Eye (tissue), 1 donor: Measurements from ENCODE around the gene E2F4.
A peak's percentile ranks its signal among the peaks of the same experiment; 100 is the strongest.

ENCODE experiments used
- DNase-seq: peaks from one replicate; pipeline ENCODE4 v3.0.0-alpha.2; 2015

E2F4 gene

DNA sequence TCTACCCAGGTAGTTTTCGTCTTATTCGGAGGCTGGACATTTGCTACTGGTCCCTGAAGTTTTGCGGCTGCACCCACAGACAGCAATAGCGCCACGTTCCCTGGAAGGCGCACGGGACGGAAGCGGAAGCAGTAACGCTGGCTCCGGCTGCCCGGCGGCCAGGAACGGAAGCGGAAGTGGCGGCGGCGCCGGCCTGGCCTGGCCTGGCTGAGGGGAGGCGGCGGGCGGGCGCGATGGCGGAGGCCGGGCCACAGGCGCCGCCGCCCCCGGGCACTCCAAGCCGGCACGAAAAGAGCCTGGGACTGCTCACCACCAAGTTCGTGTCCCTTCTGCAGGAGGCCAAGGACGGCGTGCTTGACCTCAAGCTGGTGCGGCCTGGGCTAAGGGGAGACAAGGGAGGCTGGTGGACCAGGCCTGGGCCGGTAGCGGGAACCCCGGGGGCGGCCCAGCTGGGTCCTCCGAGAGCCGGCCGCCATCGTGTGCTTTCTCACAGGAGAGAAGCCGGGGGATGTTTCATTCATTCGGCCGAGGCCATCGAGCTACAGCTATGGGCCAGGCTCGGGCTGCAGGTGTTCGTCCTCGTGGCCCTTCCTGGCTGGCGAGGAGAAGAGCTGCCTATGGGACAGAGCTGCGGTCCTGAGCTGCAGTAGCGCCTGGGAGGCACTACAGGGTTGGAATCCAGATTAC is at the start of gene E2F4:
Gene E2F4 (plus strand): TSS at position 161 of the 687 bp plus-strand sequence. CDS start 73 bp downstream, at position 234.
- DNase-seq, result peak; percentile 94

GRCh38 chr16:67142342-67142741 is 49.6 kb upstream of the E2F4 start:
- DNase-seq, result no peak

DNA sequence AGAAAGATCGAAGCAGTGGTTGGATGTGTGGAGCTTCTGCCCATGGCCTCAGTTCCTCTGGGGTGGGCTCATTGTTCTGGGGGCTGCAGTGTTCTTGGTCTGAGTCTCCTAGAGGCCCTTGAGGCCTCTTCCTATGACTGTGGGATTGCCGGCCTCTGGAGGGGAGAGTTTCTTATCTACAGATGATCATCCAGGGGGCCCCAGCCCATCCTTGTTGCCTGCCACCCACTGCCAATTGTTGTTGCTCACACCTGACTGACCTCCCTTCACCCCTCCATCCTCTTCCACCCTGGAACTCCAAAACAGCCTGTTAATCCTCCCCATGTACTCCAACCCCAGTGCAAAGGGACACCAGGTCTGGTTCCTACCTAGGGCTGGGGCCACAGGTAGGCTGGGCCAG is 47.0 kb upstream of the E2F4 start:
- DNase-seq, result no peak

DNA sequence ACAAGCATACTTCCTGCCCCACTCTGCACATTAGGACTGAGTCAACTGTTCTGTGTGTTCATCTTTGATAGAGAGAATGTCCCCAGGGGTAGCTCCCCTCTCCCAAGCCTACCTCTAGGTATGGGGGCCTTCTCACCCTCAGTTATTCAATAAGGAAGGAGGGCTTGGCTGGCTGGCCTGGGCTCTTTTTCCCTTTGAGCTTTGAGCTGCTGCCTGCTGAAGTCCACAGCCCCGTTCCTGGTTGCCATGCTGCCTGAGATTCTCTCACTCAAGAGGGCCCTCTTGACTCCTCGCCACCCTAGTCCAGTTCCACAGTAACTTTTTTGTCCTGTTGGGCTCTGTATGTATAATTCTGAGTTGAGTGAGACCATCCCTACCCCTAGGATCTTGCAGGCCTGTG is 46.2 kb upstream of the E2F4 start:
- DNase-seq, result no peak

GRCh38 chr16:67146523-67147357 is 45.2 kb upstream of the E2F4 start:
- DNase-seq, result no peak

DNA sequence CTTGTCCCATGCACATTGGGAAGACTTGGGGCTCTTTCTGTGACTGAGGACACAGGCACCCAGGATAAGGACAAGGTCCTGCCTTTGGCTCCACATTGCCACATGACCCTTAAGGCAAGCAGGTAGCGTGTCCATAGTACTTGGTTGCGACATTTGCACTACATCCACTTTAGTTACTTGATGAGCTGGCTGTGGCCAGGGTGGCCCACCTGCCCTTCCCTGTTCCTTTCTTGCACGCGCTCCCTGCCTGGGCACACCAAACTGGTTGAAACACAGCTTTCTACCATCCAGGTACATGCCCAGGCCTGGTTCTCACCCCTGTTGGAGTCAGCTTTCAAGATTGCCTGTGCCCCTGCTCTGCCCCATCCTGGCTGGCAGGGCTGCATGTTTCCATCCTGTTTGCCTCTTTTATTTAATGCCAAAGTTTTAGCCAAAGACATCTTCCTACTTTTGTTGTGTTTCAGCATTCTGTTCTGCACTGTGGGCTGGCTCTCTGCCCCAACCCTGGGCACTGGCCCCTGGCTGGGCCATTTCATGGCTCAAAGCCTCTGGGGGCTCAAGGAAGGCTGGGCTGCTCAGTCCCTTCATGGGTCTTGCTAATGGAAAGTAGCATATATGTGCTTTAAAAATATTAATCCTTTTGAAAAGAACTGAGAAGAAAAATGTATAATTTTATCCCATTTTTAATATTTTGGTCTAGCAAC is 44.4 kb upstream of the E2F4 start:
- DNase-seq, result no peak

- no peak for DNase-seq
Observed at GRCh38 chr16:67148221-67148620, 43.7 kb upstream of the E2F4 start.

GRCh38 chr16:67148656-67149275 is 43.2 kb upstream of the E2F4 start:
- no peak for DNase-seq

- DNase-seq, result no peak
Observed at GRCh38 chr16:67149276-67150046, 42.5 kb upstream of the E2F4 start.

- peak; percentile 77 for DNase-seq
Observed at GRCh38 chr16:67150047-67150832, 41.7 kb upstream of the E2F4 start.

GRCh38 chr16:67150833-67151396 is 41.0 kb upstream of the E2F4 start, which contains the start of gene B3GNT9:
B3GNT9 (minus strand) TSS chr16:67150998; CDS start chr16:67150485, 513 bp downstream.
- peak; percentile 85 for DNase-seq

DNA sequence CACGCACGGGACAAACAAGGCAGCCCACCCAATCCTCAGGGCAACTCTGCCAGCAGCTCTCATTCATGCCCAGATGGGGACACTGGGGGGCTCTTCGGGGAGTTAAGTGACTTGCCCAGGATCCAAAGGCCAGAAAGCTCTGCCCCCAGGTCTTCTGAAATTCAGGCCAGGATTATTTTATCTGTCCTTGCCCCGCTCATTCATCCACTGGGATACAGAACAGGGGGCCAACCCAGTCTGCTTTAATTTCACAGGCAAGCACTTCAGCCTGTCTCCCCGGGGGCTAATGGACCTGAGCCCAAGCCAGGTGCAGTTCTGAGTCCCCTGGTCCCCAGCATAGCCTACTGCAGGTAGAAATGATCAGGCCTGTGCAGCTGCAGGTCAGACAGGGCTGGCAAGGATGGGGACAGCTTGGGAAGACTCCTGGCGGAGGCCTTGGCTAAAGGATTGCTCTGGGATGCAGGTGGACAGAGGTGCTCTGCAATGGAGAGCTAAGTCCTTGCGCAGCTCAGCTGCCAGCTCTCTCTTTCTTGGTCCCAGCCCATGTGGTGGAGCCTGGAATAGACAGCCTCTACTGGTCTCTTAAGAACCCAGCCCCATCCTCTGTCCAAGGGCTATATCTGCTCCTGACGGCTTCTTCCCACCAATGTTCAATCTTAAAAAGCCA is 40.4 kb upstream of the E2F4 start:
- DNase-seq, result no peak

DNA sequence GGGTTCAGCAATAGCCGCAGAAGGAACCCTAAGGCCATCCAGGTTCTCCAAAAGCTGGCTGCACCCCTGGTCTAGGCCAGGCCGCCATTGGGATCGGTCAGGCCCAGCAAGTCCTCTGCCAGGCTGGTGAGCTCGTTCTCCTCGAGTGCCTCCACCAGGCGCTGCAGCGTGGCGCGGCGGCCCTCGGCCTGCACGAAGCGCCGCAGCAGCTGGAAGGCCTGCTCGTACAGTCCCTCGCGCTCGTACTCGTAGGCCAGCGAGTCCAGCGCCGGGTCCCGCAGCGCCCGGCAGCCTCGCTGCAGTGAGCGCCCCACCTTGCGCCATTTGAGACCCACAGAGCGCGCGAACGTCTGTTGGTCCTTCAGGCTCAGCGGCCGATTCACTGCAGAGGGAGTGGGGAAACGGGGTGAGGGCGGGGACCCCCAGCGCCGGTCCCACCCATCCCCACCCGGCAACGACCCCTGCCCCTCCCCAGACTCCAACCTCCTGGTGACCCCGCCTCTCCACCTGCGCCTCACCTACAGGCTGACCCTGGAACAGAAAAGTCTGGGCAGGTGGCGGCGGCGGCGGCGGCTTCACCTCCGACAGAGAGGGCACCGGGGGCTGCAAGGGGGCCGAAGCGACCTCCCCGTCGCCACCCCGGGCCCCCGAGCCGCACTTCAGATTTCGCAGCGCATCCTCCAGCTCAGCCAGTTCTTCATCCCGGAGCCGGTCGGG is 37.2 kb upstream of the E2F4 start:
- DNase-seq, result peak; percentile 48

GRCh38 chr16:67155295-67156142 is 36.4 kb upstream of the E2F4 start:
- DNase-seq, result peak; percentile 93

GRCh38 chr16:67156143-67156844 is 35.7 kb upstream of the E2F4 start:
- DNase-seq, result no peak

GRCh38 chr16:67157106-67157748 is 34.7 kb upstream of the E2F4 start:
- DNase-seq, result no peak

DNA sequence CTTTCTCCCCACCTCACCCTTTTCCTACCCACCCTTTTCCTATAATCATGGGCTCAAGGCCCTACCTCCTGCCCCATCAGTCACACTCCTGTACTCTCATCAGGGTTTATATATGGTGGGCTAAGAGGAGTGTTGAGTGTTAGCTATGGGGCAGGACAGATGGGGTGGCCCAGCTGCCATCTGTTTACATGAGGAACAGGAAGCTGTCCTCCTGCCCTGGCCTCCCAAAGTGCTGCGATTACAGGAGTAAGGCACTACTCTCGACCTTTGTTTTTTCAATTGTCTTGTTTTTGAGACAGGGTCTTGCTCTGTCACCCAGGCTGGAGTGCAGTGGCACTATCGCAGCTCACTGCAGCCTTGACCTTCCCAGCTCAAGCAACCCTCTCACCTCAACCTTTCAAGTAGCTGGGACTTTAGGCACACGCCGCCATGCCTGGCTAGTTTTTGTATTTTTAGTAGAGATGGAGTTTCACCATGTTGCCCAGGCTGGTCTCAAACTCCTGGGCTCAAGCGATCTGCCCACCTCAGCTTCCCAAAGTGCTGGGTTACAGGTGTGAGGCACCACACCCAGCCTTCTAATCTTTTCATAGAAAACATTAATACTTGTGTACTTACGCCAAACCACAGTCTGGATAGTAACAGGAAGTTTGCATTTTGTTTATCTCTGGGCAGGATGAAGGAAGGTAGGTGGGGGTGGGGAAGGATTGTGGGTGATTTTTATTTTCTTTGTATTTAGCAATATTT is 33.9 kb upstream of the E2F4 start:
- no peak for DNase-seq
